COLO668 (cell line): ENCODE results near the gene LVRN.
"Not testable (repeated sequence)": the region's sequence is repeated elsewhere in the genome, so short reads cannot be mapped to it uniquely, and the experiment has no call there.

Experiments used
- DNase-seq: peaks from one replicate; lab custom pipeline; 2025; ENCODE audit not compliant: unreplicated experiment; lab: John Stamatoyannopoulos, UW

Gene LVRN

GRCh38 chr5:115962239-115962564, at the start of gene LVRN:
Gene LVRN (plus strand): TSS chr5:115962475. CDS start chr5:115962618, 143 bp downstream.
- no peak for DNase-seq

GRCh38 chr5:115913623-115914400, 48.5 kb upstream of the LVRN start:
- not testable (repeated sequence) for DNase-seq

GRCh38 chr5:115920171-115920725, 42.0 kb upstream of the LVRN start:
- no peak for DNase-seq

- not testable (repeated sequence) for DNase-seq
Observed at GRCh38 chr5:115928578-115929407, 33.5 kb upstream of the LVRN start.

- not testable (repeated sequence) for DNase-seq
Observed at GRCh38 chr5:115930171-115930570, 32.1 kb upstream of the LVRN start.

GRCh38 chr5:115930630-115931337, 31.5 kb upstream of the LVRN start:
- DNase-seq = no peak

GRCh38 chr5:115932991-115933390, 29.3 kb upstream of the LVRN start:
- no peak for DNase-seq

- DNase-seq = no peak
Observed at GRCh38 chr5:115934388-115934974, 27.8 kb upstream of the LVRN start.

GRCh38 chr5:115936031-115936430, 26.2 kb upstream of the LVRN start:
- DNase-seq = no peak

GRCh38 chr5:115939059-115939458, 23.2 kb upstream of the LVRN start:
- no peak for DNase-seq

- DNase-seq = no peak
Observed at GRCh38 chr5:115940080-115940810, 22.0 kb upstream of the LVRN start.

GRCh38 chr5:115941051-115941675, 21.1 kb upstream of the LVRN start:
- no peak for DNase-seq

GRCh38 chr5:115944501-115944900, 17.8 kb upstream of the LVRN start:
- no peak for DNase-seq

GRCh38 chr5:115946655-115947054, 15.6 kb upstream of the LVRN start:
- no peak for DNase-seq

- no peak for DNase-seq
Observed at GRCh38 chr5:115947260-115947659, 15.0 kb upstream of the LVRN start.

- DNase-seq = no peak
Observed at GRCh38 chr5:115948091-115948534, 14.2 kb upstream of the LVRN start.

GRCh38 chr5:115949096-115949495, 13.2 kb upstream of the LVRN start:
- no peak for DNase-seq

GRCh38 chr5:115952588-115952987, 9.7 kb upstream of the LVRN start:
- DNase-seq = no peak

- no peak for DNase-seq
Observed at GRCh38 chr5:115954144-115954543, 8.1 kb upstream of the LVRN start.

GRCh38 chr5:115956957-115957356, 5.3 kb upstream of the LVRN start:
- DNase-seq = no peak
